HG02759 (cell line): ENCODE data around the gene IGSF9.

Experiments used
- ATAC-seq: cut with Tn5 transposase; IDR thresholded peaks from one replicate; pipeline ENCODE4 v1.9.1; 2021; ENCODE audit warnings: mild to moderate bottlenecking, moderate library complexity; ENCODE audit not compliant: unreplicated experiment

Gene IGSF9

GRCh38 chr1:159974350-159974965 is 29.0 kb upstream of the IGSF9 start:
- ATAC-seq, result no peak

- ATAC-seq, result no peak
Measured at GRCh38 chr1:159973350-159973940, 28.0 kb upstream of the IGSF9 start.

GRCh38 chr1:159972443-159973205 is 27.2 kb upstream of the IGSF9 start:
- no peak for ATAC-seq

GRCh38 chr1:159970932-159971342 is 25.5 kb upstream of the IGSF9 start:
- ATAC-seq, result no peak

- ATAC-seq, result no peak
Measured at GRCh38 chr1:159968901-159969300, 23.5 kb upstream of the IGSF9 start.

- ATAC-seq, result no peak
Measured at GRCh38 chr1:159965263-159965662, 19.9 kb upstream of the IGSF9 start.

- ATAC-seq, result no peak
Measured at GRCh38 chr1:159964144-159964543, 18.7 kb upstream of the IGSF9 start.

- ATAC-seq, result no peak
Measured at GRCh38 chr1:159962176-159962575, 16.8 kb upstream of the IGSF9 start.

GRCh38 chr1:159961636-159962035 is 16.2 kb upstream of the IGSF9 start:
- no peak for ATAC-seq

- ATAC-seq, result no peak
Measured at GRCh38 chr1:159960721-159961381, 15.4 kb upstream of the IGSF9 start.

- no peak for ATAC-seq
Measured at GRCh38 chr1:159959451-159959850, 14.0 kb upstream of the IGSF9 start.

- ATAC-seq, result peak; percentile 57
Measured at GRCh38 chr1:159958719-159959380, 13.4 kb upstream of the IGSF9 start.

GRCh38 chr1:159957824-159958268 is 12.4 kb upstream of the IGSF9 start:
- ATAC-seq, result no peak

- ATAC-seq, result no peak
Measured at GRCh38 chr1:159955456-159955855, 10.0 kb upstream of the IGSF9 start.

GRCh38 chr1:159953536-159954515 is 8.4 kb upstream of the IGSF9 start, which contains the start of gene SLAMF9:
Gene SLAMF9 (minus strand): TSS chr1:159954237. CDS start chr1:159954137, 100 bp downstream.
- no peak for ATAC-seq

GRCh38 chr1:159952932-159953331 is 7.5 kb upstream of the IGSF9 start:
- ATAC-seq, result no peak

GRCh38 chr1:159951551-159951950 is 6.1 kb upstream of the IGSF9 start:
- ATAC-seq, result no peak

GRCh38 chr1:159951016-159951415 is 5.6 kb upstream of the IGSF9 start:
- no peak for ATAC-seq

- ATAC-seq, result no peak
Measured at GRCh38 chr1:159949981-159950381, 4.6 kb upstream of the IGSF9 start.

- no peak for ATAC-seq
Measured at GRCh38 chr1:159949123-159949522, 3.7 kb upstream of the IGSF9 start.
